Activated CD8-positive, alpha-beta memory T cell treated with anti-CD3 and anti-CD28 coated beads for 24 hours (primary cell): Measurements from ENCODE around the gene SLCO1C1.

Experiments used
- DNase-seq: peaks from one replicate; pipeline ENCODE4 v3.0.0-alpha.2; 2020

Gene SLCO1C1

GRCh38 chr12:20800160-20800559 lies 105.0 kb downstream of the SLCO1C1 start:
- no peak for DNase-seq

GRCh38 chr12:20801035-20801434 lies 105.9 kb downstream of the SLCO1C1 start:
- no peak for DNase-seq
